Activated CD4-positive, alpha-beta T cell treated with anti-CD3 and anti-CD28 coated beads, Interleukin-2, amount 10 ng/mL, durations not matched to agents 24 days and 14 days (primary cell): Measurements from ENCODE around the gene MAST2. TPM values are rescaled to one million over a fixed set of nuclear protein-coding genes. Genes with fewer than 3 reads are reported as not detected.
"Not testable (repeated sequence)": the region's sequence is repeated elsewhere in the genome, so short reads cannot be mapped to it uniquely, and the experiment has no call there.

Experiments
- DNase-seq: peaks from one replicate; pipeline ENCODE4 v3.0.0; 2022
- H3K27ac Mint-ChIP-seq: one replicate; pipeline ENCODE4 v1.8.0; 2022; ENCODE audit warnings: mild to moderate bottlenecking, mixed read lengths
- H3K27me3 Mint-ChIP-seq: one replicate; pipeline ENCODE4 v1.8.0; 2022; ENCODE audit warnings: mixed read lengths
- H3K36me3 Mint-ChIP-seq: one replicate; pipeline ENCODE4 v1.8.0; 2022; ENCODE audit warnings: low read depth, mild to moderate bottlenecking, mixed read lengths
- H3K4me1 Mint-ChIP-seq: one replicate; pipeline ENCODE4 v1.8.0; 2021; ENCODE audit warnings: mixed read lengths
- H3K4me3 Mint-ChIP-seq: one replicate; pipeline ENCODE4 v1.8.0; 2022; ENCODE audit warnings: mild to moderate bottlenecking, moderate library complexity, mixed read lengths
- H3K9me3 Mint-ChIP-seq: one replicate; pipeline ENCODE4 v1.8.0; 2021; ENCODE audit warnings: mixed read lengths
- intact Hi-C: fragments of 100-400 bp; cut with micrococcal nuclease; formaldehyde crosslinking; loops from one replicate; pipeline ENCODE4 v1.15.1; 2023
- total RNA-seq: library from RNA; stranded (reverse); gene quantifications from 2 replicates; pipeline ENCODE4 v1.2.3, GENCODE V29; 2022

Gene MAST2
- total RNA-seq, 1 donor from 2014 or later, result 31.4 TPM

DNA sequence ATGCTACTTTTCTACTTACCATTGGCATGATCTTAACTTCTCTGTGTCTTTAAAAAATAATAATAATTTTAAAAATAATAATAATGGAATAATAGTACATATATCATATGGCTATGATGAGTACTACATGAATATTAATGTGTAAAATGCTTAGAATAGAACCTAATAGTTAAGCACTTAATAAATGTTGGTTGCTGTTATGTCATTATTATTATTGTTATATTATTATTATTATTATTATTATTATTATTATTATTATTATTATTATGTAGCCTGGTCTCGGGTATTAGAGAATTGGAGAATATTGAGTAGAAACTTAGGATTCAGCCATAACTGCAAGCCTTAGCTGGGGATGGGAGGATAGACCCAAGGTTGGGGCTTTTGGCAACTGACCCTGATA, 108.2 kb downstream of the MAST2 start:
- Mint-ChIP-seq H3K4me1 (peaks cover 12% of the 10 kb centered on the region), H3K27ac (no peak overlapping the region)

GRCh38 chr1:45913183-45913683, 109.8 kb downstream of the MAST2 start:
- H3K9me3 Mint-ChIP-seq, result no peaks in the 10 kb centered on the region
- H3K27ac Mint-ChIP-seq, result no peak overlapping the region
- H3K36me3 Mint-ChIP-seq, result peaks cover 2% of the 10 kb centered on the region
- DNase-seq, result no peak
- intact Hi-C loops, result no loop called here
- H3K4me1 Mint-ChIP-seq, result peaks cover 12% of the 10 kb centered on the region
- H3K27me3 Mint-ChIP-seq, result no peaks in the 10 kb centered on the region
- no peak overlapping the region for H3K4me3 Mint-ChIP-seq

More for the DNA sequence above, 108.2 kb downstream of the MAST2 start:
- intact Hi-C loops, result no loop called here
- H3K9me3 Mint-ChIP-seq, result no peaks in the 10 kb centered on the region
- no peaks in the 10 kb centered on the region for H3K27me3 Mint-ChIP-seq
- no peak for DNase-seq
- no peak overlapping the region for H3K4me3 Mint-ChIP-seq
- peaks cover 2% of the 10 kb centered on the region for H3K36me3 Mint-ChIP-seq

GRCh38 chr1:45913731-45914501, 110.5 kb downstream of the MAST2 start:
- no peak overlapping the region for H3K27ac Mint-ChIP-seq
- H3K9me3 Mint-ChIP-seq, result no peaks in the 10 kb centered on the region
- DNase-seq, result no peak
- intact Hi-C loops, result no loop called here
- H3K27me3 Mint-ChIP-seq, result no peaks in the 10 kb centered on the region
- H3K4me3 Mint-ChIP-seq, result no peak overlapping the region
- H3K4me1 Mint-ChIP-seq, result peaks cover 12% of the 10 kb centered on the region
- H3K36me3 Mint-ChIP-seq, result peaks cover 2% of the 10 kb centered on the region

DNA sequence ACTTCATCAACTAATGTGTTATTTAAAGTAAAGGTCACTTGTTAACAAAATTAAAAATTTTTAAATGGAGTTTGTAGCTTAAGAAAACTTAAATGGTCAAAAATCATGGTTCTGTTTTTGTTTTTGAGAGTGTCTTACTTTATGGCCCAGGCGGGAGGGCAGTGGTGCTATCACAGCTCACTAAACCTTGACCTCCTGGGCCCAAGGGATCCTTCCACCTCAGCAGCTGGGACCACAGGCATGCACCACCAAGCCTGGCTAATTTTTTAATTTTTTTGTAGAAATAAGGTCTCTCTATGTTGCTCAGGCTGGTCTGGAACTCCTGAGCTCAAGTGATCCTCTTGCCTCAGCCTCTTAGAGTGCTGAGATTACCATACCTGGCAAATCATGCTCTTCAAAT, 111.4 kb downstream of the MAST2 start:
- intact Hi-C loops, result no loop called here
- H3K9me3 Mint-ChIP-seq, result no peaks in the 10 kb centered on the region
- H3K4me3 Mint-ChIP-seq, result no peak overlapping the region
- H3K27me3 Mint-ChIP-seq, result no peaks in the 10 kb centered on the region
- H3K4me1 Mint-ChIP-seq, result peaks cover 12% of the 10 kb centered on the region
- H3K36me3 Mint-ChIP-seq, result peaks cover 2% of the 10 kb centered on the region
- H3K27ac Mint-ChIP-seq, result no peak overlapping the region
- no peak for DNase-seq

GRCh38 chr1:45922374-45922773, 119.0 kb downstream of the MAST2 start:
- H3K27me3 Mint-ChIP-seq, result no peaks in the 10 kb centered on the region
- H3K36me3 Mint-ChIP-seq, result peaks cover 1% of the 10 kb centered on the region
- no peak overlapping the region for H3K27ac Mint-ChIP-seq
- intact Hi-C loops, result no loop called here
- no peaks in the 10 kb centered on the region for H3K4me1 Mint-ChIP-seq
- DNase-seq, result no peak
- no peak overlapping the region for H3K4me3 Mint-ChIP-seq
- H3K9me3 Mint-ChIP-seq, result no peaks in the 10 kb centered on the region

GRCh38 chr1:45922813-45923212, 119.4 kb downstream of the MAST2 start:
- Mint-ChIP-seq H3K36me3 (peaks cover 1% of the 10 kb centered on the region), H3K4me1 (no peaks in the 10 kb centered on the region), H3K27ac (no peak overlapping the region), H3K4me3 (no peak overlapping the region), H3K9me3 (no peaks in the 10 kb centered on the region), H3K27me3 (no peaks in the 10 kb centered on the region)
- intact Hi-C loops, result no loop called here
- DNase-seq, result no peak

GRCh38 chr1:45923343-45923742, 119.9 kb downstream of the MAST2 start:
- Mint-ChIP-seq H3K4me3 (no peak overlapping the region), H3K9me3 (no peaks in the 10 kb centered on the region), H3K36me3 (peaks cover 1% of the 10 kb centered on the region), H3K4me1 (no peaks in the 10 kb centered on the region), H3K27ac (no peak overlapping the region), H3K27me3 (no peaks in the 10 kb centered on the region)
- DNase-seq, result no peak
- intact Hi-C loops, result no loop called here

GRCh38 chr1:45924736-45925135, 121.3 kb downstream of the MAST2 start:
- no peak overlapping the region for H3K27ac Mint-ChIP-seq
- DNase-seq, result no peak
- H3K9me3 Mint-ChIP-seq, result no peaks in the 10 kb centered on the region
- intact Hi-C loops, result no loop called here
- H3K4me3 Mint-ChIP-seq, result no peak overlapping the region
- peaks cover 5% of the 10 kb centered on the region for H3K4me1 Mint-ChIP-seq
- no peaks in the 10 kb centered on the region for H3K27me3 Mint-ChIP-seq
- H3K36me3 Mint-ChIP-seq, result peaks cover 1% of the 10 kb centered on the region

- H3K4me3 Mint-ChIP-seq, result no peak overlapping the region
- no peaks in the 10 kb centered on the region for H3K9me3 Mint-ChIP-seq
- peaks cover 1% of the 10 kb centered on the region for H3K36me3 Mint-ChIP-seq
- DNase-seq, result no peak
- H3K27ac Mint-ChIP-seq, result no peak overlapping the region
- H3K4me1 Mint-ChIP-seq, result peaks cover 5% of the 10 kb centered on the region
- no peaks in the 10 kb centered on the region for H3K27me3 Mint-ChIP-seq
- intact Hi-C loops, result no loop called here
Measured at GRCh38 chr1:45925728-45926287, 122.4 kb downstream of the MAST2 start.

DNA sequence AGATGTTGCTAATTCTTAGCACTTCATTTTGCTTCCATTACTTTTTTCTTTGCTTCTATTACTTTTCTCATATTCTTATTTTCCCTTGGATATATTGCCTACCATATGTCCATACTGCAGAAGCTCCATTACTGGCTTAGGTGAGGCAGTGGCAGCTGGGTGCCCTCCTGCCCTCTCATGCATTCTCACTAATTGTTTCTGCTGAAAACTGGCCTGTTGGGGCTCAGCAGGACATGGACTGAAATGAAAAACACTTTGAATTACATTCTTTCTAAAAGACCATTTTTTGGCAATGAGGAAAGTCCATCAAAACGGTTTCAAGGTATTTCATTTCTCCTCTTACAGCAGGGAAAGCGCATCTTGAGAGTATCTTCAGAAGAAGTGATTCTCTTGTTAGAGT, 122.9 kb downstream of the MAST2 start:
- Mint-ChIP-seq H3K27ac (no peak overlapping the region), H3K4me1 (peaks cover 5% of the 10 kb centered on the region), H3K4me3 (no peak overlapping the region), H3K9me3 (no peaks in the 10 kb centered on the region), H3K27me3 (no peaks in the 10 kb centered on the region), H3K36me3 (peaks cover 1% of the 10 kb centered on the region)
- no peak for DNase-seq
- intact Hi-C loops, result no loop called here

GRCh38 chr1:45927231-45927915, 124.0 kb downstream of the MAST2 start:
- H3K36me3 Mint-ChIP-seq, H3K27me3 Mint-ChIP-seq, H3K9me3 Mint-ChIP-seq, H3K4me3 Mint-ChIP-seq, DNase-seq, H3K27ac Mint-ChIP-seq, H3K4me1 Mint-ChIP-seq, intact Hi-C loops: not testable (repeated sequence)

DNA sequence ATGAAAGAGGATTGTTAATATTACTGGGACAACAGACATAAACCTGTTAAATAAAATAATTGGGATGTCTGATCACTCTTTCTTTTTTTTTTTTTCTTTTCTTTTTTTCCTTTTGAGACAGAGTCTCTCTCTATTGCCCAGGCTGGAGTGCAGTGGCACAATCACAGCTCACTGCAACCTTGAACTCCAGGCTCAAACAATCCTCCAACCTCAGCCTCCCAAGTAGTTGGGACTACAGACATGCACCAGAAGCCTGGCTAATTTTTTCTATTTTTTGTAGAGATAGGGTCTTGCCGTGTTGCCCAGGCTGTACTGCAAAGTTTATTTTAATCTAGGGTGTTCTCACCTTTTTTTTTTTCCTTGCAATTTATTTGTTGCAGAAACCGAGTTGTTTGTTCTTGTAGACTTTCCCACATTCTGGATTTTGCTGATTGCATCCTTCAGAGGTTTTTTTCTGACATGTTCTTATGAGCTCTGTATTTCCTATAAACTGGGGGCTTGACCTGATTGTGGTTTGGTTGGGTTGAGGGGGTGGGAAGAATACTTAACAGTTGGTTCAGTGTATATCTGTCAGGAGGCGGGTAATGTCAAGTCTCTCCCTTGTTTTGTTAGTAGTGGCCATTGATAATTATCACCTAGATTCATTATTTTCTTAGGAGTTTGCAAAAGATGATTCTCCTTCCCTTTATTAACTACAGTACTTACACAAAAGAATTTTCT, 125.2 kb downstream of the MAST2 start:
- no peak for DNase-seq
- Mint-ChIP-seq H3K4me1 (peaks cover 5% of the 10 kb centered on the region), H3K36me3 (no peaks in the 10 kb centered on the region), H3K27me3 (no peaks in the 10 kb centered on the region), H3K4me3 (no peak overlapping the region), H3K27ac (no peak overlapping the region), H3K9me3 (no peaks in the 10 kb centered on the region)
- intact Hi-C loops, result no loop called here

GRCh38 chr1:45929257-45929687, 125.9 kb downstream of the MAST2 start:
- no peaks in the 10 kb centered on the region for H3K27me3 Mint-ChIP-seq
- peaks cover 5% of the 10 kb centered on the region for H3K4me1 Mint-ChIP-seq
- no peak overlapping the region for H3K27ac Mint-ChIP-seq
- no peaks in the 10 kb centered on the region for H3K36me3 Mint-ChIP-seq
- no peak for DNase-seq
- H3K4me3 Mint-ChIP-seq, result no peak overlapping the region
- intact Hi-C loops, result no loop called here
- H3K9me3 Mint-ChIP-seq, result no peaks in the 10 kb centered on the region
